HG03457 (cell line): ENCODE measurements around the gene EMX2.

ENCODE experiments used
- ATAC-seq: cut with Tn5 transposase; IDR thresholded peaks from one replicate; pipeline ENCODE4 v1.9.1; 2021; ENCODE audit warnings: moderate number of reproducible peaks; ENCODE audit not compliant: unreplicated experiment

The EMX2 gene

GRCh38 chr10:117596706-117597105 lies 54.2 kb downstream of the EMX2 start:
- ATAC-seq = no peak

GRCh38 chr10:117597216-117597615 lies 54.7 kb downstream of the EMX2 start:
- no peak for ATAC-seq
